Mesendoderm (in vitro differentiated cells): ENCODE measurements around the gene MT1G.
A peak's percentile ranks its signal among the peaks of the same experiment; 100 is the strongest.

Experiments
- DNase-seq: peaks from one replicate; pipeline ENCODE4 v3.0.0; 2013
- H2AK5ac ChIP-seq: 2 replicates; pipeline ENCODE4 v1.6.1; 2013; ENCODE audit warnings: low read length, inconsistent platforms
- H2BK120ac ChIP-seq: 2 replicates; pipeline ENCODE4 v1.6.1; 2013; ENCODE audit warnings: low read depth, mild to moderate bottlenecking, low read length, moderate library complexity, mixed read lengths
- H2BK15ac ChIP-seq: replicated peaks from 2 replicates; pipeline ENCODE4 v1.6.1; 2013; ENCODE audit warnings: low read depth, mild to moderate bottlenecking, moderate library complexity
- H2BK5ac ChIP-seq: 2 replicates; pipeline ENCODE4 v1.6.1; 2013; ENCODE audit warnings: low read length, inconsistent platforms
- H3K18ac ChIP-seq: 2 replicates; pipeline ENCODE4 v1.6.1; 2013; ENCODE audit warnings: mild to moderate bottlenecking, low read length, mixed read lengths
- H3K23ac ChIP-seq: one replicate; pipeline ENCODE4 v1.6.1; 2013; ENCODE audit warnings: low read length
- H3K27ac ChIP-seq: 2 replicates; pipeline ENCODE4 v1.5.1; 2013; ENCODE audit warnings: low read depth, mild to moderate bottlenecking, inconsistent platforms, low read length, moderate library complexity
- H3K27me3 ChIP-seq: 2 replicates; pipeline ENCODE4 v1.6.1; 2013; ENCODE audit warnings: low read length, control low read depth, mild to moderate bottlenecking, inconsistent platforms; ENCODE audit not compliant: insufficient read depth, poor library complexity
- H3K36me3 ChIP-seq: 2 replicates; pipeline ENCODE4 v1.6.1; 2013; ENCODE audit warnings: low read length, inconsistent platforms; ENCODE audit not compliant: control insufficient read depth, insufficient read depth
- H3K4ac ChIP-seq: one replicate; pipeline ENCODE4 v1.6.1; 2013; ENCODE audit warnings: low read depth, mild to moderate bottlenecking, low read length, moderate library complexity
- H3K4me1 ChIP-seq: 2 replicates; pipeline ENCODE4 v1.6.1; 2013; ENCODE audit warnings: low read depth, low read length, inconsistent platforms; ENCODE audit not compliant: control insufficient read depth
- H3K4me2 ChIP-seq: 2 replicates; pipeline ENCODE4 v1.6.1; 2013; ENCODE audit warnings: low read length
- H3K4me3 ChIP-seq: 2 replicates; pipeline ENCODE4 v1.5.1; 2013; ENCODE audit warnings: mild to moderate bottlenecking, low read length
- H3K56ac ChIP-seq: one replicate; pipeline ENCODE4 v1.6.1; 2013; ENCODE audit warnings: low read length
- H3K79me1 ChIP-seq: 2 replicates; pipeline ENCODE4 v1.6.1; 2013; ENCODE audit warnings: low read length, inconsistent platforms
- H3K79me2 ChIP-seq: 2 replicates; pipeline ENCODE4 v1.6.1; 2013; ENCODE audit warnings: mild to moderate bottlenecking, low read length; ENCODE audit not compliant: control insufficient read depth, insufficient read depth
- H3K9ac ChIP-seq: 2 replicates; pipeline ENCODE4 v1.6.1; 2013; ENCODE audit warnings: low read length, inconsistent platforms
- H4K5ac ChIP-seq: one replicate; pipeline ENCODE4 v1.6.1; 2013; ENCODE audit warnings: low read length
- H4K8ac ChIP-seq: one replicate; pipeline ENCODE4 v1.6.1; 2013; ENCODE audit warnings: low read depth, mild to moderate bottlenecking, control low read depth, low read length, moderate library complexity
- WGBS: extraction: QIAGEN DNeasy Blood & Tissue Kit; methylation state at CpG from one replicate; pipeline ENCODE4 v1.1.7; 2013; ENCODE audit warnings: low lambda C conversion rate, missing lambda C conversion rate; ENCODE audit not compliant: insufficient coverage; ENCODE audit errors: extremely low coverage; 5-methylcytosine and 5-hydroxymethylcytosine counted together

MT1G gene

DNA sequence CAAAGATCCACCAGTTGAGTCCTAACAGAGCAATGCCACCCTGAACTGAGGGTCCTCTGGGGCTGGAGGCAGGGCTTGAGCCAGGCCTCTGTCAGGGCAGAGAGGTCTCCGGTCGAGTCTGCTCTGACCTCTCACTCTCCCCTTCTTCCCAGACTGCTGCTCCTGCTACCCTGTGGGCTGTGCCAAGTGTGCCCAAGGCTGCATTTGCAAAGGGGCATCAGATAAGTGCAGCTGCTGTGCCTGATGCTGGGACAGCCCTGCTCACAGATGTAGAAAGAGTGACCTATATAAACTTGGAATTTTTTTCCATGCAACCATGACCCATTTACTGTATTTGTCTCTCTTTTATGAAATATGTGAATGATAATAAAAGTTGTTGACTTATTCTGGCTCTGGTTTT is 18.6 kb downstream of the MT1G start:
- H2BK120ac ChIP-seq = no peak overlapping the region
- H3K79me1 ChIP-seq = no peaks in the 10 kb centered on the region
- no peak overlapping the region for H3K9ac ChIP-seq
- no peak for DNase-seq
- no peak overlapping the region for H3K27ac ChIP-seq
- no peak overlapping the region for H4K8ac ChIP-seq
- no peak overlapping the region for H3K18ac ChIP-seq
- no peak overlapping the region for H2BK15ac ChIP-seq
- no CpG with 5 or more reads among the region's 2 CpGs for WGBS
- no peak overlapping the region for H4K5ac ChIP-seq
- H3K56ac ChIP-seq = no peak overlapping the region
- no peaks in the 10 kb centered on the region for H3K36me3 ChIP-seq
- no peak overlapping the region for H3K4me2 ChIP-seq
- peaks cover 49% of the 10 kb centered on the region for H3K27me3 ChIP-seq
- H3K4me1 ChIP-seq = no peaks in the 10 kb centered on the region
- no peak overlapping the region for H2AK5ac ChIP-seq
- H3K4me3 ChIP-seq = no peak overlapping the region
- no peaks in the 10 kb centered on the region for H3K79me2 ChIP-seq
- no peak overlapping the region for H3K4ac ChIP-seq
- H2BK5ac ChIP-seq = no peak overlapping the region
- no peak overlapping the region for H3K23ac ChIP-seq

- no peak overlapping the region for H3K4me2 ChIP-seq
- H3K79me1 ChIP-seq = no peaks in the 10 kb centered on the region
- no peak overlapping the region for H4K5ac ChIP-seq
- no peak overlapping the region for H3K4me3 ChIP-seq
- H2BK120ac ChIP-seq = no peak overlapping the region
- peaks cover 64% of the 10 kb centered on the region for H3K27me3 ChIP-seq
- no peaks in the 10 kb centered on the region for H3K79me2 ChIP-seq
- H3K56ac ChIP-seq = no peak overlapping the region
- H4K8ac ChIP-seq = no peak overlapping the region
- H2BK15ac ChIP-seq = no peak overlapping the region
- peak overlapping the region; percentile 81 for H3K23ac ChIP-seq
- H2AK5ac ChIP-seq = no peak overlapping the region
- H3K27ac ChIP-seq = no peak overlapping the region
- WGBS = no CpG with 5 or more reads among the region's 33 CpGs
- no peaks in the 10 kb centered on the region for H3K36me3 ChIP-seq
- no peak overlapping the region for H2BK5ac ChIP-seq
- no peak overlapping the region for H3K18ac ChIP-seq
- DNase-seq = no peak
- no peak overlapping the region for H3K4ac ChIP-seq
- no peaks in the 10 kb centered on the region for H3K4me1 ChIP-seq
- H3K9ac ChIP-seq = no peak overlapping the region
These were observed 20.0 kb downstream of the MT1G start for GRCh38 chr16:56647641-56648431.

GRCh38 chr16:56645838-56646237 is 22.0 kb downstream of the MT1G start:
- Histone ChIP-seq H3K79me2 (no peaks in the 10 kb centered on the region), H3K79me1 (no peaks in the 10 kb centered on the region), H3K4me1 (no peaks in the 10 kb centered on the region), H2BK120ac (no peak overlapping the region), H2BK5ac (no peak overlapping the region), H2BK15ac (no peak overlapping the region), H4K5ac (no peak overlapping the region), H3K4me3 (no peak overlapping the region), H2AK5ac (no peak overlapping the region), H3K56ac (no peak overlapping the region), H3K9ac (no peak overlapping the region), H3K27ac (no peak overlapping the region), H3K36me3 (no peaks in the 10 kb centered on the region), H3K4ac (no peak overlapping the region), H3K18ac (no peak overlapping the region), H3K4me2 (no peak overlapping the region), H3K23ac (no peak overlapping the region), H3K27me3 (peaks cover 80% of the 10 kb centered on the region), H4K8ac (no peak overlapping the region)
- DNase-seq = no peak
- no CpG with 5 or more reads among the region's 1 CpG for WGBS

GRCh38 chr16:56645311-56645710 is 22.6 kb downstream of the MT1G start:
- Histone ChIP-seq H3K27ac (no peak overlapping the region), H2BK120ac (no peak overlapping the region), H3K4me2 (no peak overlapping the region), H4K5ac (no peak overlapping the region), H3K18ac (no peak overlapping the region), H3K79me2 (no peaks in the 10 kb centered on the region), H3K27me3 (peaks cover 85% of the 10 kb centered on the region), H4K8ac (no peak overlapping the region), H3K9ac (no peak overlapping the region), H3K4me1 (no peaks in the 10 kb centered on the region), H2BK5ac (no peak overlapping the region), H3K4me3 (no peak overlapping the region), H3K79me1 (no peaks in the 10 kb centered on the region), H2BK15ac (no peak overlapping the region), H3K56ac (no peak overlapping the region), H3K36me3 (no peaks in the 10 kb centered on the region), H2AK5ac (no peak overlapping the region), H3K23ac (no peak overlapping the region), H3K4ac (no peak overlapping the region)
- no CpG with 5 or more reads among the region's 1 CpG for WGBS
- DNase-seq = no peak

DNA sequence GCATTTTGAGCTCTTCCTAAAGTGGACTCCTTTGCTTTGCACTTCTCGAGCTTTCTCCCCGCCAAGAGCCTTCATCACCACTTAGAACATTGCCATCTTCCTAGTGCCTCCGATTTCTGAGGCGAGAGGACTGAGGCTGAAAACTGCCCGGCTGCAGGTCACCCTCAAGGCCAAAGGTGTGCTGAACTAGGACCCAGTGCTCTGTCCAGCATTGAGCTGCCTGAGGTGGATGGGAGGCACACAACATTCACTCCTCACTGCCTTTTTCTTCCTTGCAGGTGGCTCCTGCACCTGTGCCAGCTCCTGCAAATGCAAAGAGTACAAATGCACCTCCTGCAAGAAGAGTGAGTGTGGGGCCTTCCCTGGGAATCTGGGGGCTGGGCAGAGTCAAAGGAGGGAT is 24.0 kb downstream of the MT1G start:
- H3K27ac ChIP-seq = no peak overlapping the region
- no peaks in the 10 kb centered on the region for H3K79me1 ChIP-seq
- H3K4me2 ChIP-seq = no peak overlapping the region
- no peaks in the 10 kb centered on the region for H3K4me1 ChIP-seq
- no peak overlapping the region for H3K23ac ChIP-seq
- H4K8ac ChIP-seq = no peak overlapping the region
- H3K56ac ChIP-seq = no peak overlapping the region
- H2BK15ac ChIP-seq = no peak overlapping the region
- no peak overlapping the region for H3K4ac ChIP-seq
- WGBS = no CpG with 5 or more reads among the region's 5 CpGs
- H4K5ac ChIP-seq = no peak overlapping the region
- H2AK5ac ChIP-seq = no peak overlapping the region
- H3K79me2 ChIP-seq = no peaks in the 10 kb centered on the region
- no peak overlapping the region for H3K18ac ChIP-seq
- H2BK5ac ChIP-seq = no peak overlapping the region
- H3K36me3 ChIP-seq = no peaks in the 10 kb centered on the region
- peaks cover 93% of the 10 kb centered on the region for H3K27me3 ChIP-seq
- H2BK120ac ChIP-seq = no peak overlapping the region
- DNase-seq = no peak
- H3K4me3 ChIP-seq = no peak overlapping the region
- H3K9ac ChIP-seq = no peak overlapping the region
